Hematopoietic multipotent progenitor cell treated with erythropoietin and hydrocortisone succinate and interleukin-3 and kit ligand, for 8 days (in vitro differentiated cells): ENCODE measurements around the gene KLHL29.

Source experiments
- DNase-seq: peaks from one replicate; pipeline ENCODE4 v3.0.0-alpha.2; 2015

Gene KLHL29

GRCh38 chr2:23400703-23401102 is 15.7 kb downstream of the KLHL29 start:
- DNase-seq = no peak

DNA sequence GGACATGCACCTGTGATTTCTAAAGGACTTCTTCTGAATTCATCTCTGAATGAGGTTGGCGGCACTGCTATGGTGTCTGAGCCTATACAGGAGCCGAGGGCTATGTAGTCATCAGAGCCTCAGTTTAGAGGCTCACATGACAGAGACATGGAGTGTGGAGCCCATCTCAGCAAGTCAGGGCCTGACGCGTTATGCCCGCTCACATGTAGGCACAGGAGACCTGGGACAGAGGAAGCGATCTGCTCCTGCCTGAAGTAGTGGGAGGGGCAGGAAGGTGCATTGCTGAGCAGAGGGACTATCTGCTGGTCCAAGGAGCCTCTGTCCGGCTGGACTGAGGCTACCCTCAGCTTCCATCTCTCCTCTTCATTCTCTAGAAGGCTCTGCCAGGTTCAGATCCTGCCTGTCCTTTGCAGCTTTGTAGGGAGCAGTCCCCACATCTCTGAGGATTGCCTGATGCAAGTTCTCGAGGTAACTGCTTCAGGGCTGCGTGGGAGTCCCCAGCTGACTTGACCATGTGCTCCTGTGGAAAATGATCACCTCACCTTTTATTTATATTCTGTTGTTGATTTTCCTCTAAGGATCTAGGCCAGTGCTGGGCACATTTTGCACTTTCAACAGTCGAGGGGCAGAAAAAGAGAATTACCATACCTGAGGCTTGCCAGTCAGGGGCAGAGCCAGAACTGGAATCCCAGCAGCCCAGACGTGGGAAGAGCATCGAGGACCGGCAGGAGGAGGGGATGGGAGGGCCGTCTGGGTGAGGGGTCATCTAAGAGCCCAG is 16.6 kb downstream of the KLHL29 start:
- DNase-seq = no peak

DNA sequence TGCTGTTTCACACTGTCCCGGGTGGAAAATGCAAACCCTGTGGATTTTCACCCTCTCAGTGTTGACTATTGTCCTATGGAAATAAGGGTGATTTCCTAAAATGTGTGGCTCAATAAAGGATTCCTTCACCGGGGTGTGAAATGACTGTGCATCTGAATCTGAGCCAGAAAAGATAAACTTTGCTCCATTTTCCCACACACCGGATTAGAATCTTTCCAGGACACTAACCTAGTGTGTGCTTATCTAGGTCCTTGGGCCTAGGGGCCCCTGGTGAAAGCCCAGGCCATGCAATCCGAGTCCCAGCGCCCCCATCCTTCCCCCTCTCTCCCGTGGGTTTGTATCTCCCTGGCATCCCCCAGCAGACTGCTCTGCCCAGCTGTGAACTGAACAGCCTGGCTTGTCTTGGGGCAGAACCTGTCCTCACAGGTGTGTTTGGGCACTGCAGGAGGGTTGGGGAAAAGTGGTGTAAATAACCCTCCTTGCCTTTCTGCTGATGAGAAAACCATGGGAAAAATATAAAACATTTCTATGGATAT is 17.3 kb downstream of the KLHL29 start:
- DNase-seq = no peak

DNA sequence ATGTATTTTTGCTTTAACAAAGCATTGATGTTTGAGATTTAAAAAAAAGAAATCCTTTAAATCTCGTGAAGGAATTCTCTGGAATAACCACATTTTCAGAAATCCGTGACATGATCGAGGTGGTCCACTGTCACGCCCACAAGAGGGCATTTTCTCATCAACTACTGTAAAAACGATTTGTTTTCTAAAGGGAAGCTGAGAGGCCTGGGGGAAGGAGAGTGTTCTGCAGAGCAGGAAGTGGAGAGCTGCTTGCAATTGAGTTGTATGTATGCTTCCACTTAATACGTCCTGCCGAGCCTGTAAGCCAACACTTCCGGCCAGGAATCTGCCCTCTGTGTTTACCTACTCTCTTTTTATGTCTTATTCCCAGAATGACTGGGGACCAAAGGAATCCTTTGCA is 19.4 kb downstream of the KLHL29 start:
- no peak for DNase-seq

- DNase-seq = no peak
Measured at GRCh38 chr2:23409248-23409647, 24.3 kb downstream of the KLHL29 start.

- DNase-seq = no peak
Measured at GRCh38 chr2:23410596-23410995, 25.6 kb downstream of the KLHL29 start.

DNA sequence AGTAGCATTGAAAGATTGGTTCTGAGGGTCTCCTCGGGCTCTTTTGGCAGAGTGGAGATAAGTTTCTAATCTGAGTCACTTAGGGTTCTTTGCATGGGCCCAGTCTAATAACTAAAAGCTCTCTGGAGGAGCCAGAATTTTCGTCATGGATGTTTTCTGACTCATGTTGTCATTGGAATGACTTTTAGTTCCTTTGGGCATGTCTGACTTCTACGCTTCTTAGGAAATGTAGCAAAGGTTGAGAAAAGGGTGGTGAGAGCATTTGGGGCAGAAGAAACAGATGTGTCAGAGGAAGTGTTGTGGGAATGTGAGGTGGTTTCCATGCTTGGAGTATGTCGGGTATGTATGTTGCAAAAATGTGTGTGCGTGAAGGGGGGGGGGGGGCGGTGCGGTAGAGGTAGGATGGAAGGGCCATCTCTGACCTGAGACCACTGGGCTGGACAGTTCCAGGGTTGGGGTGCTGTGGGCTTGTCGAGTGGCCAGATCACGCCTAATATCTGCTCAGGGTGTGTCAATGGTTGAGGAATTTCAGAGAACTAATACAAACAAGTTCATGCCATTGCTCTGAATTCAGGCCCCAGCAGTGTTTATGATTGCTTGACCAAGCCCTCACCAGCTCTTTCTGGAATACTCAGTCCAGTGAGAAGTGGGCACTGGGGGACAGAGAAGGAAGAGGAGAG is 26.9 kb downstream of the KLHL29 start:
- no peak for DNase-seq

DNA sequence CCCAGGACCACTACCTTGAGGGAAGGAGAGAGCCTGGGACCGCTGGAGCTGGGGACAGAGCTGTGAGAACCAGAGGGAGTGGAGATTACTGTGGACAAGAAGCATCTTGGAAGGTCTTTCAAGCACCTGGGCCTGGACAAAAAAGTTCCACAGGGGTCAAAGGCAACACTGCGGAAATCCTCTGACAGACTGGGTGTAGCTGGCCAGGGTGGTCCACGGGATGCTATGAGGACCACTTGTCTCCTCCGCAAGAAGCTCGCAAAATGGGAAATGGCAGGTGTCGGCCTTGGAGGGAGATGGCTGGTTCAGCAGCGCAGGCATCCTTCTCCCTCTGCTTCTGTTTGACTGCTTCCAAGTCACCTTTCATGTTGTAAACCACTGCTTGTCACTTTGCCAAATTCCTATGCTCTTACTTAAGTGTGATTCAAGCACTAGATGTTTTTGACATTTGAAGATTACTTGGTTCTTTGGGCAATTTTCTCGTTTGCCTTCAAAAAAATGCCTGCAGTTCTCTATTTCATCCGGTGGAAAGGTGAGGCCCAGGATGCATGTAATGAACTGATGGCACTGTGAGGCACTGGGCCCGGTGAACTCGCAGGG is 27.7 kb downstream of the KLHL29 start:
- no peak for DNase-seq

- no peak for DNase-seq
Measured at GRCh38 chr2:23413641-23414040, 28.7 kb downstream of the KLHL29 start.

GRCh38 chr2:23414106-23414505 is 29.1 kb downstream of the KLHL29 start:
- DNase-seq = no peak

DNA sequence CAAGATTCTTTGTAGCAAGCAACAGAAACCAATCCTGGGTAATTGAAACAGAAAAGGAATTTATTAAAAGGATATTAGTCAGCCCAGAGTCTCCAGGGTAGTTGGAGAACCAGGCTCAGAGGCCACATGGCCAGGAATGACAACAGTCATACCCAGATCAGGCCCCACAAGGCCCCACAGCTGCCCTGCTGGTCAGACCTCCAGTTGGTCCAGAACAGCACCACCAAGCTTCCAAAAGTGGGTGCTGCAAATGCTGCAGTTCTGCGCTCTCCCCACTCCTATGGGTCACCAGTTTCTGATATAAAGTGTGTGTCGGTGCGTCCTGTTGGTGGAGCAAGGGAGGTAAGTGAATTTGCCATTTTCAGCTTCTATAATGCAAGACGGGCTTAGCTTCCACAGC is 29.9 kb downstream of the KLHL29 start:
- no peak for DNase-seq

DNA sequence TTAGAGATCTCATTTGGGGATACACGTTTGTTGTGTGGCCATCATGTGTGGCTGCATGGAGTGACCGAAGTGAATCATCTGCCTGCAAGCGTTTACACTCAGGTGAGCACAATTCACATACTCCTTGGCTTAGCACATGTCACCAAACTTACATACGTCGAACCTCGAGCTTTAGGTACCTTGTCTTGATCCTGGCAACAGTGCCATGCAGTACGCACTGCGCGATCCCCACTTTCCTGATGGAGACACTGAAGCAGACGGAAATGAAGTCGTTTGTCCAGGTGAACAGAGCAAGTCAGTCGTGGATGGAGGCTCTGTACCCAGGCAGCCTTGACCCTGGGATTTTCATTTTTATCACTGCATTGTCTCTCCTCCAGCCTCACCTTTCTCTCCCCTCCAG is 32.3 kb downstream of the KLHL29 start:
- no peak for DNase-seq

GRCh38 chr2:23418056-23418455 is 33.1 kb downstream of the KLHL29 start:
- no peak for DNase-seq

DNA sequence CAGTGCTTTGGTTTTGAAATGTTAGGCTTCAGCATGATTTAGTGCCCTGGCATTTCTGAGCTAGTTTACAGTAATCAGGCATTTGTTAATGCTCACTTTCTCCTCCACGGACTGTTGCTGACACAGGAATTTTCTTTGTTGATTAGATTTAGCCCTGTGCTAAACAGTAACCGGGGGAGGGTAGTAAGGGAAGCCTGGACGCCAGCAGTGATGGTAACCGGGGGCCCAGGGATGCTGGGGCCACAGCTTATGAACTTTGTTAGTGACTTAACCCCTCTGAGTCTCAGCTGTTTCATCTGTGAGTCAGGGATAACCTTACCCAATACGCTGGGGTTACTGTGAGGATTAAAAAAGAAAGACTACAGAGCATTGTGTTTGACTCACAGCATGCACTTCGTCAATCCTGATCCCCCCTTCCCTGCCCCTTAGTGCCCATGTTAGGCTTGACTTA is 33.5 kb downstream of the KLHL29 start:
- DNase-seq = no peak

GRCh38 chr2:23419171-23420090 is 34.5 kb downstream of the KLHL29 start:
- no peak for DNase-seq

GRCh38 chr2:23420091-23420839 is 35.3 kb downstream of the KLHL29 start:
- no peak for DNase-seq

GRCh38 chr2:23420840-23421476 is 36.0 kb downstream of the KLHL29 start:
- no peak for DNase-seq

GRCh38 chr2:23422089-23423061 is 37.4 kb downstream of the KLHL29 start:
- no peak for DNase-seq

GRCh38 chr2:23423062-23423872 is 38.3 kb downstream of the KLHL29 start:
- no peak for DNase-seq
